ENCODE measurements around the gene UBE2F. TPM values are rescaled to one million over a fixed set of nuclear protein-coding genes. Genes with fewer than 3 reads are reported as not detected.

UBE2F gene
- total and polyA plus RNA-seq, 10 donors = 32.1 to 73.9 (median 47.5) TPM

DNA sequence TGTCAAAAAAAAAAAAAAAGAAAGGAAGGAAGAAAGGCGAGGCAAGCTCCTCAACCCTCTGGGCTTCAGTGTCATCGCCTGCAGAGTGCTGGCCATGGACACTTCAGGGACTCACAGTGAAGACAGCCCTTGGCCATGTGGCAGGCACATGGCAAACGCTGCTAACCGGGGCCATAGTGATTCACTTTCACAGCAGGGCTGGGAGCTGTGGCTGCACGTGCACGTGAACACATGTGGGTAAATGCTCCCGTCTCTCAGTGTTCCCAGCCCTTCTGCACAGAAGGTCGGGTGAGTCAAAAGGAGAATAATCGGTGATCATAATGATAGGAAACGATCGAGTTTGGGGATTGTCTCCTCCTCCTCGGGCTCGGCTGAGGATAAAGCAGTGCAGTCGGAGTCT is 46.1 kb upstream of the UBE2F start:
- intact Hi-C loops (cut with DNase I; ENCODE audit: low total_unique reads) = no loop called here

DNA sequence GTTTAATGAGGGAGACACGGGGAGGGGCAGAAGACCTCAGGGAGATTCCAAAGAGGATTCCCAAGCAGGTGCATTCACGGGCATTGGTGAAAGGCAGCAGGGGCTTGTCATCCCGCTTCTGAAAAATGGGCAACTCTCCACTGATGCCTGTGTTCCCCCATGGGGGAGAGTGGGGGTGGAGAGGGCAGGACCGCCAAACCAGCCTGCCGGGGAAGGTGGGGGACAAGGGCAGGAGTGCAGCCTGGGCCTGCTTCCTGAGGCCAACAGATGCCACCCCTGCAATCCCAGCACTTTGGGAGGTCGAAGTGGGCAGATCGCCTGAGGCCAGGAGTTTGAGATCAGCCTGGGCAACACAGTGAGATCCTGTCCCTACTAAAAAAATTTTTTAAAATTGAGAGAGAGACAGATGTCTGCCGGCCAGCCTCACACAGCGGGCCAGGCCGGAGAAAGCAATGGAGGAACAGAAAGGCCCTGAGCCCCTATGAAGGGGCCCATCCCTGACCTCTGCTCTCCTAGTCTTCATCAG is 44.8 kb upstream of the UBE2F start:
- Histone ChIP-seq H3K27me3 (replicated peaks in 1 of 7) (no peaks in the 10 kb centered on the region), H3K9me3 (no peaks in the 10 kb centered on the region), H3K4me1 (peaks cover 0 to 25% (median 12%) of the 10 kb centered on the region in 6 donors), H3K4me3 (no peak overlapping the region), H3K27ac (no peak overlapping the region), H3K36me3 (no peaks in the 10 kb centered on the region)
- intact Hi-C loops (cut with DNase I; ENCODE audit: low total_unique reads) = no loop called here
- DNase-seq = peak; percentile 47
- 89 to 94% (median 92%) methylated on average over 9 to 10 of the region's 10 CpGs for WGBS, 5 donors
- TF ChIP-seq POLR2A (IDR thresholded peaks at IDR 0.05) (no peak), POLR2AphosphoS5 (IDR thresholded peaks at IDR 0.05) (no peak)
- TF ChIP-seq, protein P1, sequence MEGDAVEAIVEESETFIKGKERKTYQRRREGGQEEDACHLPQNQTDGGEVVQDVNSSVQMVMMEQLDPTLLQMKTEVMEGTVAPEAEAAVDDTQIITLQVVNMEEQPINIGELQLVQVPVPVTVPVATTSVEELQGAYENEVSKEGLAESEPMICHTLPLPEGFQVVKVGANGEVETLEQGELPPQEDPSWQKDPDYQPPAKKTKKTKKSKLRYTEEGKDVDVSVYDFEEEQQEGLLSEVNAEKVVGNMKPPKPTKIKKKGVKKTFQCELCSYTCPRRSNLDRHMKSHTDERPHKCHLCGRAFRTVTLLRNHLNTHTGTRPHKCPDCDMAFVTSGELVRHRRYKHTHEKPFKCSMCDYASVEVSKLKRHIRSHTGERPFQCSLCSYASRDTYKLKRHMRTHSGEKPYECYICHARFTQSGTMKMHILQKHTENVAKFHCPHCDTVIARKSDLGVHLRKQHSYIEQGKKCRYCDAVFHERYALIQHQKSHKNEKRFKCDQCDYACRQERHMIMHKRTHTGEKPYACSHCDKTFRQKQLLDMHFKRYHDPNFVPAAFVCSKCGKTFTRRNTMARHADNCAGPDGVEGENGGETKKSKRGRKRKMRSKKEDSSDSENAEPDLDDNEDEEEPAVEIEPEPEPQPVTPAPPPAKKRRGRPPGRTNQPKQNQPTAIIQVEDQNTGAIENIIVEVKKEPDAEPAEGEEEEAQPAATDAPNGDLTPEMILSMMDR (IDR thresholded peaks at IDR 0.05 in 8 of 11, conservative IDR thresholded peaks at IDR 0.05 in 3 of 11) = no peak

More for the DNA sequence above, 46.1 kb upstream of the UBE2F start:
- peaks cover 0 to 25% (median 12%) of the 10 kb centered on the region in 6 donors for H3K4me1 ChIP-seq
- H3K4me3 ChIP-seq = no peak overlapping the region
- no peak overlapping the region for H3K27ac ChIP-seq
- no peaks in the 10 kb centered on the region for H3K36me3 ChIP-seq
- TF ChIP-seq POLR2AphosphoS5 (IDR thresholded peaks at IDR 0.05) = no peak
- no peak for TF ChIP-seq POLR2A (IDR thresholded peaks at IDR 0.05)
- TF ChIP-seq, protein P1 (IDR thresholded peaks at IDR 0.05 in 8 of 11, conservative IDR thresholded peaks at IDR 0.05 in 3 of 11) = no peak
- H3K27me3 ChIP-seq (replicated peaks in 1 of 7) = no peaks in the 10 kb centered on the region
- peak; percentile 51 for DNase-seq
- WGBS, 5 donors = 87 to 93% (median 88%) methylated on average over 14 of the region's 14 CpGs
- no peaks in the 10 kb centered on the region for H3K9me3 ChIP-seq

DNA sequence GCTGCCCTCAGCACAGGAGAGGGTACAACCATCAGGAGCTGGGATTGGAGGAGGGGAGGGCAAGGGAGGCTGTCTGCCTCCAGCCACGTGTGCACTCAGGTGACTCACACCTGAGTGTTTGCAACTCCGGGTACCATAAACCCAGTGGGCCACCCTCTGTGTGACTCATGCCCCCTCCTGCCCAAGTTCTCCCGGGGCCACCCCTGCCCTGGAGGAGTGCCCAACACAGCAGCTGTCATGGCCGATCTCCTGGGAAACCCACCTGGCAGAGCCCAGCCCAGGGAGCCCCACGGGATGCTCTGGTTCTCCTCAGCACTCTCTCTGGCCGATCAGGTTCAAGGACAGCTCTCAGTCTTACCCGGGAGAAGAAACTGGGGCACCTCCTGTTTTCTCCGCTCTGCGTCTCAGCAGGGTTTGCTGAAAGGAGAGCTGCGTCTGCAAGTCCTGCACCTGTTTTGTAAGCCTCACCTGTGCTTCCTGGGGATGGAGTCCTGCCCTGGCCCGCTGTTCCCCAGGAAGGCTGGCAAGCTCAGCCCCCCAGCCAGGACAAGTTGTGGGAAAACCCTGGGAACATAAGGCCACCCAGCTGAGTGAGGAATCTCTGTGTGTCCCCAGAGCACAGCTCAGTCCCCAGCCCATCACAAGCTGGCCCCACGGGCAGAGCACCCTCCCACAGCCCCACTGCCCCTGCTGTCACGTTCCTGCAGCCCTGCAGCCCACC is 44.0 kb upstream of the UBE2F start:
- Histone ChIP-seq H3K27me3 (replicated peaks in 1 of 7) (no peaks in the 10 kb centered on the region), H3K4me1 (peaks cover 0 to 25% (median 12%) of the 10 kb centered on the region in 6 donors), H3K27ac (peak overlapping the region in 7 of 8 donors; percentile 54 to 80 (median 75)), H3K9me3 (no peaks in the 10 kb centered on the region), H3K36me3 (no peaks in the 10 kb centered on the region), H3K4me3 (peak overlapping the region in 3 of 8 donors; percentile 21 to 62 (median 38))
- DNase-seq = peak; percentile 72
- WGBS, 5 donors = 42 to 69% (median 55%) methylated on average over 10 to 13 of the region's 13 CpGs
- intact Hi-C loops (cut with DNase I; ENCODE audit: low total_unique reads) = no loop called here
- TF ChIP-seq POLR2A (IDR thresholded peaks at IDR 0.05) (no peak), POLR2AphosphoS5 (IDR thresholded peaks at IDR 0.05) (no peak)
- TF ChIP-seq, protein P1 (IDR thresholded peaks at IDR 0.05 in 8 of 11, conservative IDR thresholded peaks at IDR 0.05 in 3 of 11) = no peak

DNA sequence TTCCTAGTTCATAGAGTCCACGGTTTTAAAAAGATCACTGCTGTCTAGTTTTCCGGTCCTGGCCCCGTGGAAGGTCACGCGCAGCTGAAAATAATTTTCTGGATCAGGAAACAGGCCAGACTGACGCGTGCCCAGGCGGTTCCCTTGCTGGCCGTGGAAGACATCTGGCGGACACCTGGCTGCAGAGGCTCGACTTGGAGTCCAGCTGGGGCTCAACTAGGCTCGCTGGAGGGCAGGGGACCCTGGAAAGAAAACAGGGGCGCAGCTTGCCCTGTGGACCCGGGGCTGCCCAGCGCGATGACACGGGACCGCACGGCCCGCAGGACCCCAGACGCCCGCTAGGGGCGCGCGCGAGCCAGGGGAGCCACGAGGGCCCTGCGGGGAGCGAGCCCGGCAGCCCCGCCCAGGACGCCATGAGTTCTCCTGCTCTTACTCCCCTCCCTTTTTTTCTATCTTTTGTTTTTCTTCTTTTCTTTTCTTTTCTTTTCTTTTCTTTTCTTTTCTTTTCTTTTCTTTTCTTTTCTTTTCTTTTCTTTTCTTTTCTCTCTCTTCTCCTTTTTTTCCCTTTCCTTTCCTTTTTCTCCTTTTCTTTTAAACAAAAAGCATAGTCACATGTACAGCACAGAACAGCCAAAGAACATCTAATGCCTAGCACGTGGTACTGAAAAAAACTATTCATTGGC is 43.2 kb upstream of the UBE2F start:
- Histone ChIP-seq H3K27me3 (replicated peaks in 1 of 7) (no peaks in the 10 kb centered on the region), H3K36me3 (no peaks in the 10 kb centered on the region), H3K9me3 (no peaks in the 10 kb centered on the region), H3K4me3 (peak overlapping the region in 7 of 8 donors; percentile 11 to 62 (median 21)), H3K27ac (peak overlapping the region in 7 of 8 donors; percentile 54 to 80 (median 75)), H3K4me1 (peaks cover 0 to 25% (median 12%) of the 10 kb centered on the region in 6 donors)
- intact Hi-C loops (cut with DNase I; ENCODE audit: low total_unique reads) = no loop called here
- peak; percentile 95 for DNase-seq
- TF ChIP-seq, protein P1 (IDR thresholded peaks at IDR 0.05 in 8 of 11, conservative IDR thresholded peaks at IDR 0.05 in 3 of 11) = peak; percentile 87 to 99 (median 97)
- TF ChIP-seq POLR2AphosphoS5 (IDR thresholded peaks at IDR 0.05) = peak; percentile 69 to 78 (median 73)
- no peak for TF ChIP-seq POLR2A (IDR thresholded peaks at IDR 0.05)
- WGBS, 5 donors = 8 to 26% (median 15%) methylated on average over 29 to 33 of the region's 33 CpGs
